CD4-positive, alpha-beta T cell treated with Interleukin-4 for 1 hour (primary cell): ENCODE results near the gene SPINK4.

Source experiments
- DNase-seq, 2 donors: peaks; one replicate each; pipeline ENCODE4 v3.0.0-alpha.2; 2020 to 2022

Gene SPINK4

GRCh38 chr9:33230756-33231622, 9.0 kb upstream of the SPINK4 start:
- no peak for DNase-seq

GRCh38 chr9:33231623-33231942, 8.4 kb upstream of the SPINK4 start:
- no peak for DNase-seq

DNA sequence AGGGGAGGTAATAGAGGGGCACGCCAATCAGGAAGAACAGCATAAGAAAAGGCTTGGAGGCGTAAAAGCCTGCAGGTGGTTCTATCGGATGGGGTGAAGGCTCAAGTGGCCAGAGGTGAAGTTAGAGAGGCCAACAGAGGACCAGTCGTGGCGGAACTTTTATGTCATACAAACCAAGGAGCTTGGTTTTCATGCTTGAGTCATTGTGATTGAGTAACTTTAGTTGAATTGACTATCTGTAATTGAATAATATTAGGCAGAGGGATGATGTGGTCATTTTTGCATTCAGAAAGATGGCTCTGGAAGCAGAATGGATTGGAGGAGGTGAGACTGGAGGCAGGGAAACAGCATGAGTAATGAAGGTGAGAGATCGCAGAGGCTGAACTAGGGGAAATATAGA, 7.2 kb upstream of the SPINK4 start:
- DNase-seq = no peak

GRCh38 chr9:33233626-33234342, 6.2 kb upstream of the SPINK4 start:
- no peak for DNase-seq

DNA sequence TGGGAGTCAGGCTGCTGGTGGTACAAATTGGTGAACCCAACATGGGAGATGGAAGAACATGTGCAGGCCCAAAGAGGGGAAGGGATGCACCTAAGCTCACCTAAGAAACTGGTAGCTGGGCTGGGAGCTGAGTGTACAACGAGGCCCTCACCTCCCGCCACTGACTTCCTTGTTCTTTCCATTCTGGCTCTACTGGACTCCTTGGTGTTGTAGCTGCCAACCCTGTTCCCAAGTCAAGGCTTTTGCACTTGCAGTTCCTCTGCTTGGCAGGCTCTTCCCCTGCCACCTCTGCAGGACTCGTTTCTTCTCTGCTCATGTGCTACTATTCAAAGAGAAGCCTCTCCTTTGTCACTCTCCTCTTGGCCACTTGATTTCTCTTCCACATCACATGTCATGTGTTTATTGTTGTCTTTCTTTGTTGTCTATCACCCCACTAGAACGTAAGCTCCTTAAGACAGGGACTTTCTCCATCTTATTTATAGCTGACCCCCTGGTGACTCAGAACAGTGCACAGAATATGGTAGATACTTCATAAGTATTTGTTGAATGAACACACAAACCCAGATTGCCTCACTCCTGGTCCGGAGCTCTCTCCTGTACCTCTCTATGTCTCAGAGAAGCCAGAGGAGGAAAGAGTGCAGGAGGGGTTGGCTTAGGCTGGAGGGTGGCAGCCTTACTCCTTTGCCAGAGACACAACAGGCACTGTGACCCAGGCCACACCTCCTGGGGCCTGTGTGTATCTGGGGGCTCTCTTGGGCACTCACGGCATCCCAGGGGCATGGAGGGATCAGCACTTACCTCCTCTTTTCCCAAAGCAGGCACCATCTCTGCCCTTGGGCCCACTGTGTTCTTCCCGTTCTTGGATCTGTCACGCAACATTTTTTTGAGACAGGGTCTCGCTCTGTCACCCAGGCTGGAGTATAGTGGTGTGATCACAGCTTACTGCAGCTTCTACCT, 5.2 kb upstream of the SPINK4 start:
- no peak for DNase-seq

- DNase-seq = no peak
These were observed 3.4 kb upstream of the SPINK4 start for GRCh38 chr9:33236571-33236970.

DNA sequence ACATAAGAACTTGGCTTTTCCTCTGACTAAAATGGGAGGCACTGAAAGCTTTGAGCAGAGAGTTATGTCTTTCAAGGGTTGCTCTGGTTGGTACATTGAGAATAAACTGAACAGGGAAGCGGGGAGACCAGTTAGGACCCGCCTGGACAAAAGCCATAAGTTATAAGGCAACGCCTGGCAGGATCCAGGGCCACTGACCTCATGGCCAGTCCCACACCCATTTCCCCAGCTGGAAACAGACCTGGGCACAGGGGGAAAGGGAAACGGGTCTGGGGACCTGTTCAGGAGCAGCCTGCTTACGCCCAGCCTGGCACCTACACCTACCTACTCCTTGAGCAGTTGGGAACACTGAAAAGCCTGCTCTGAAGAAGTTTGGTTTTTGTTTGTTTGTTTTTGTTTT, 1.3 kb downstream of the SPINK4 start:
- DNase-seq = no peak

DNA sequence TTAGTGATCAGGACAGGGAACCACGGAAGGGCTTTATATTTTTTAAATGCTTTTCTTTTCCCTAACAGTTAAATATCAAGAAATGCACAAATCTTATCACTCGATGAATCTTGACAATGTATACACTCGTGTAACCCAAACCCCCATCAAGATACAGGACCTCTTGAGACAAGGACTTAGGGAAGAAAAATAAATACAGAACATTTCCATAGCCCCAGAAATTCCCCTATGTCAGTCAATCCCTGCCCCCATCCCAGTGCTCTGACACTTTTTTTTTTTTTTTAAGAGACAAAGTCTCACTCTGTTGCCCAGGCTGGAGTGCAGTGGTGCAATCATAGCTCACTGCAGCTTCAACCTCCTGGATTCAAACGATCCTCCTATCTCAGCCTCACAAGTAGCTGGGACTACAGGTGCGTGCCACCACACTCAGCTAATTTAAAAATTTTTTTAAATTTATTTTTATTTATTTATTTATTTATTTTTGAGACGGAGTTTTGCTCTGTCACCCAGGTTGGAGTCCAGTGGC, 2.7 kb downstream of the SPINK4 start:
- DNase-seq = no peak

- DNase-seq = no peak
These were observed 4.3 kb downstream of the SPINK4 start for GRCh38 chr9:33244137-33244784.

- DNase-seq = no peak
These were observed 5.4 kb downstream of the SPINK4 start for GRCh38 chr9:33245341-33245740.

DNA sequence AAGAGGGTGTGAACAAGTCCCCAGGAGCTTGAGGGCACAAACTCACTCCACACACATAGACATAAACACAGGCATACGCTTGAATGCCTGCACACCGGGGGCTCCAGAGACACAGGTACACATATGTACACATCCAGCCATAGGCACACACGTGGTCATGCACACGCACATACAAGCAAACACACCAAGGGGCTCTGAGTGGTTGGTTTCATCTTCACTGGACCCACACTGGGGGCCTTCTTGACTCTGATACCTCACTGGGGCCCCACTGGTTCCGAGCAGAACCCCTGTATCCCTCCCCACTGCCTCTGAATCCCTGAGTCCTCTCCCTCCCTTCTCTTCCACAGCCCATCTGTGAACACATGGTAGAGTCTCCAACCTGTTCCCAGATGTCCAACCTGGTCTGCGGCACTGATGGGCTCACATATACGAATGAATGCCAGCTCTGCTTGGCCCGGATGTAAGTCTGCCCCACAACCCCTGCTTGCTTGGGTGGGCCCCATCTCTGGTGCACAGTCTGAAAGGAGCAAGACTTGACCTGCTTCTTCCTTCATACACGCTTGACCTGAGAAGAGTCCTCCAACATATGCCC, 6.4 kb downstream of the SPINK4 start:
- DNase-seq = no peak

DNA sequence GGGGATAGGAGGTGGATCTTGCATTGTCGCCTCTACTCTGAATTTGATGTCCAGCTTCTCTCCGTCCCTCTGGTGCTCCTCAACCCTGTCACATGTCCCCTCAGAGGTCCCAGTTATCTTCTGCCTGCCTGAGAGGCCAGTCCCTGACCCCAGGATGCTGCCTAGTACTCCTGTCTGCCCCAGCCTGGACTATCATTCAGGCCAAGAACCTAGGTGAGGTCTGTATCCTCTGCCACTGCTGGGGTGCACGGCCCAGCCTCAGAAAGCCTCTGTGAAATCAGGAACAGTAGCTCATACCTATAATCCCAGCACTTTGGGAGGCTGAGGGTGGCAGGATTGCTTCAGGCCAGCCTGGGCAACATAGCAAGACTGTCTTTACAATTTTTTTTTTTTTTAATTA, 8.6 kb downstream of the SPINK4 start:
- DNase-seq = no peak

GRCh38 chr9:33249087-33249658, 9.2 kb downstream of the SPINK4 start:
- DNase-seq = no peak

GRCh38 chr9:33249983-33250382, 10.0 kb downstream of the SPINK4 start:
- DNase-seq = no peak

DNA sequence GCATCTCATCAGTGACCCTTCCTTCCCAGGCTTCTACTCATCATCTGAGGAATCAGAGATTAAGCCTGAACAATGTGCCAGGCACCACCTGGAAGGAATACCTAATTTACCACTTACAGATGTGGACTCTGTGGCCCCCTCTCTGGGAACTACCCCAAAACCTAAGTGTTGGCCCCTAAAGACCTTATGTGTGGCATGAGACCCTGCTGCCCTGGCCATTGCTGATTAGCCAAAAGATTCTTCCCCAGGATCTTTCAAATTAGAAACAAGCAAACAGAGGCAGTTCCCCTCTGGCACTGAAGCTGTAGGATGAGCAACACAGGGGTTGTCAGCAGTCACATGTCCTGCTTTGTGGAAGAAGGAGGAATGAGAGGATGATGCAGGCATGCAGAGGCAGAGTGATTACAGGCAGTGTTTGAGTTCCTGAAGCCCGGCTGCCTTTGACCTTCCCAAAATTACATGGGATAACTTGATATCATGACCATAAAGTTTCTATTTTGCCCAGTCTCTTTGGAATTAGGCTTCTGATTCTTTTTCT, 10.6 kb downstream of the SPINK4 start:
- DNase-seq = no peak

DNA sequence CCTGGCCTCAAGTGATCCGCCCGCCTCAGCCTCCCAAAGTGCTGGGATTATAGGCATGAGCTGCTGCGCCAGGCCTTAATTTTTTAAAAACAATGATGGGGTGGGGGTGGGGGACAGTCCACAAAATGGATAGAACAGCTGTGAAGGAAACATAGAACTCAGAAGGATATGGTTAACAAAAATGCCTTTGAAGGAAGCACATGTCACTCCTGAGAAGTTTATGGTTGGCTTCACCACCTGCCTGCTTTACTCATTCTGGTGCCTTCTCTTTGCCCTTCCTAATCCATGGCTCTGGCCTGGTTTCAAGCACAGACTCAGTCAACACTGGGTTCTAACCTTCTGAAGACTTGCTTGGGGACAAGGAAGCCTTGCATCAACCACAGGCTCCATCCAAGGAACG, 14.2 kb downstream of the SPINK4 start:
- DNase-seq = no peak

- DNase-seq = no peak
These were observed 15.0 kb downstream of the SPINK4 start for GRCh38 chr9:33255014-33255413.

- no peak for DNase-seq
These were observed 15.5 kb downstream of the SPINK4 start for GRCh38 chr9:33255471-33255870.

DNA sequence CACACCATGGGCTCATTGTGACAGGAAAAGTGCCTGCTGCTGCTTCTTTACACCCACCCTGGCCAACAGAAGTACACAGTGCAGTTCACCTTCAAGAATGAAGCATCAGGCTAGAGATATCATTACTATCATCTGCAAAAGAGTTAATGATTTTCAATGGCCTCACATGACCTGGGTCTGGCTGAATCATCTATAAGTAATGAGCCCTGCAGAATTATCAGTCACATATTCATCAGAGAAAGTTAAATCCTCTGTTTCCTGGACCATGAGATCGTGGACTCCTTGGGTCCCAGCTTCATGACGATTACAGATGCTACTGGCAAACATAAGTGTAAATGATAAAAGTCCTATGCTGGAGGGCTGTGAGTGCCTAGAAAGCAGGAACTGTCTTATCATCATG, 16.3 kb downstream of the SPINK4 start:
- DNase-seq = no peak

DNA sequence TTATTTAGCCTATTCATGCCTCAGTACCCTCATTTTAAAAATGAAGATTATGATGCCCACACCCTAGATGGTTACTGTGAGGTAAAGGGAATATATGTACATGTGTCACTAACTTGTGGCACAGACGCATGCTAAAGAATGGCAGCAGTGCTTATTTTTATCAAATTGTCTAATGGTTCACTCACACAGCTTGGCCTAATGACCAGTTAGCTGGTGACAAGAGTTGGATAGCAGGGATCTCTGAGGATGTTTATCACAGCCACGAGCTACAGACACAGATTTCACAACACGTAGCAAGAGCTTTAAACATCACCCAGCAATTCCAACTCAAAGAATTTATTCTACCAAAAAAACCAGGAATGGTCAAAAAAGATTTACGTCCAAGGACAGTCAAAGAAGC, 17.3 kb downstream of the SPINK4 start:
- no peak for DNase-seq

DNA sequence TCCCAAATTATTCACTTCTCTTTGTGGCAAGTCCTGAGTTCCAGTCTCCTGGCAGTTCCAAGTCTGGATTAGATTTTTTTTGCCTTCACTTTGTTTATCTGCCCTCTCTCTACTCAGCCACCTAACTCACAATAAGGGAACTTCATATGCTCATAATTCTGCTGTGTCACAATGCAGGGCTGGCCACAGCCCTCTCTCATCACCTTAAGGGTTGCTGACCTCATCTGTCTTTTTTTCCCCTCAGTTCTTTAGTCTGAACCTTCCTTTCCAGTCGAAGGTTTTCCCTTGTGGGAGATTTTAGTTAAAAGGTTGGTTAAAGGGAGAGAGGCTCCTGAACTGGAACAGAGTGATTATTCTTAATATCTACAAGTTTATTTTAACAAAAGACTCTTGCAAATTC, 20.4 kb downstream of the SPINK4 start:
- no peak for DNase-seq
